ENCODE data around the gene PPA2.

- no peak for TF ChIP-seq POLR2A (IDR thresholded peaks at IDR 0.05)
- no peak for TF ChIP-seq POLR2AphosphoS5 (IDR thresholded peaks at IDR 0.05)
- no peak for TF ChIP-seq CTCF (IDR thresholded peaks at IDR 0.05)
- TF ChIP-seq EP300 (IDR thresholded peaks at IDR 0.05; ENCODE audit: low read depth) = no peak
These were observed 37.4 kb downstream of the PPA2 start for GRCh38 chr4:105436414-105436813.

Measured in transverse colon (tissue), 4 donors.